ENCODE results near the gene TRHDE.

- TF ChIP-seq CTCF (conservative IDR thresholded peaks at IDR 0.05 in 1 of 2, IDR thresholded peaks at IDR 0.05 in 1 of 2; ENCODE audit: low read depth in 1 of 2, low read length in 2 of 2) = no peak
- TF ChIP-seq EZH2 (IDR thresholded peaks at IDR 0.05; ENCODE audit: low read length, missing control alignments) = no peak
Observed at GRCh38 chr12:72578327-72578726, 306.2 kb downstream of the TRHDE start.

All from fibroblast of lung (primary cell).